NCI-H774 (cell line): ENCODE results near the gene CMAS.
A peak's percentile ranks its signal among the peaks of the same experiment; 100 is the strongest.
"Not testable (repeated sequence)": the region's sequence is repeated elsewhere in the genome, so short reads cannot be mapped to it uniquely, and the experiment has no call there.

Experiments used
- DNase-seq: peaks from one replicate; lab custom pipeline; 2025; lab: John Stamatoyannopoulos, UW

The CMAS gene

GRCh38 chr12:22046090-22046967, at the start of gene CMAS:
Gene CMAS, plus strand, starts transcription at chr12:22046218. Its CDS starts 86 bp downstream, at chr12:22046304.
- DNase-seq, result peak; percentile 85

- DNase-seq, result no peak
These were observed 47.7 kb upstream of the CMAS start for GRCh38 chr12:21998295-21998694.

- no peak for DNase-seq
These were observed 47.2 kb upstream of the CMAS start for GRCh38 chr12:21998782-21999181.

- DNase-seq, result no peak
These were observed 43.6 kb upstream of the CMAS start for GRCh38 chr12:22002430-22002829.

- DNase-seq, result not testable (repeated sequence)
These were observed 38.2 kb upstream of the CMAS start for GRCh38 chr12:22007794-22008193.

- no peak for DNase-seq
These were observed 37.8 kb upstream of the CMAS start for GRCh38 chr12:22008196-22008595.

GRCh38 chr12:22014041-22014782, 31.8 kb upstream of the CMAS start:
- no peak for DNase-seq

- DNase-seq, result no peak
These were observed 31.3 kb upstream of the CMAS start for GRCh38 chr12:22014783-22015144.

- DNase-seq, result no peak
These were observed 29.0 kb upstream of the CMAS start for GRCh38 chr12:22016982-22017381.

GRCh38 chr12:22018860-22019259, 27.2 kb upstream of the CMAS start:
- DNase-seq, result no peak

- DNase-seq, result not testable (repeated sequence)
These were observed 22.5 kb upstream of the CMAS start for GRCh38 chr12:22023489-22023888.

- no peak for DNase-seq
These were observed 16.5 kb upstream of the CMAS start for GRCh38 chr12:22029491-22029890.

- no peak for DNase-seq
These were observed 16.0 kb upstream of the CMAS start for GRCh38 chr12:22029991-22030390.

GRCh38 chr12:22032732-22033131, 13.3 kb upstream of the CMAS start:
- DNase-seq, result no peak

- DNase-seq, result no peak
These were observed 11.1 kb upstream of the CMAS start for GRCh38 chr12:22034709-22035506.

GRCh38 chr12:22037947-22038346, 8.1 kb upstream of the CMAS start:
- no peak for DNase-seq

- DNase-seq, result no peak
These were observed 7.3 kb upstream of the CMAS start for GRCh38 chr12:22038734-22039133.

- no peak for DNase-seq
These were observed 6.7 kb upstream of the CMAS start for GRCh38 chr12:22039361-22039760.

GRCh38 chr12:22042976-22043669, 2.9 kb upstream of the CMAS start:
- no peak for DNase-seq

- no peak for DNase-seq
These were observed 2.1 kb upstream of the CMAS start for GRCh38 chr12:22043943-22044342.

GRCh38 chr12:22044391-22044790, 1.6 kb upstream of the CMAS start:
- no peak for DNase-seq

GRCh38 chr12:22046968-22047390, 961 bp downstream of the CMAS start:
- no peak for DNase-seq
